Activated CD4-positive, alpha-beta T cell treated with anti-CD3 and anti-CD28 coated beads for 36 hours (primary cell): Measurements from ENCODE around the gene SH3GLB1. TPM values are rescaled to one million over a fixed set of nuclear protein-coding genes. Genes with fewer than 3 reads are reported as not detected.
A peak's percentile ranks its signal among the peaks of the same experiment; 100 is the strongest.

Experiments used
- ATAC-seq: fragments of 200-7000 bp; cut with Tn5 transposase; one replicate; pipeline ENCODE4 v1.10.0; 2021; ENCODE audit warnings: mild to moderate bottlenecking, moderate library complexity
- CTCF ChIA-PET: fragments of 350-600 bp; sonication (Branson Sonifier 250); formaldehyde crosslinking; loops from one replicate; lab custom pipeline; 2021; ENCODE audit warnings: antibody characterized with exemption; lab: Charles Lee
- POLR2A ChIA-PET: fragments of 350-600 bp; sonication (Branson Sonifier 250); formaldehyde crosslinking; loops from one replicate; lab custom pipeline; 2021; ENCODE audit warnings: antibody characterized with exemption, inconsistent platforms; lab: Charles Lee
- DNase-seq: peaks from one replicate; pipeline ENCODE4 v3.0.0-alpha.2; 2020
- H3K27ac Mint-ChIP-seq: one replicate; pipeline ENCODE4 v1.8.0; 2021; ENCODE audit warnings: mixed read lengths
- H3K27me3 Mint-ChIP-seq: one replicate; pipeline ENCODE4 v1.8.0; 2021; ENCODE audit warnings: mixed read lengths
- H3K36me3 Mint-ChIP-seq: one replicate; pipeline ENCODE4 v1.8.0; 2021; ENCODE audit warnings: low read depth, mixed read lengths
- H3K4me1 Mint-ChIP-seq: one replicate; pipeline ENCODE4 v1.8.0; 2021; ENCODE audit warnings: mixed read lengths
- H3K4me3 Mint-ChIP-seq: one replicate; pipeline ENCODE4 v1.8.0; 2021; ENCODE audit warnings: mild to moderate bottlenecking, moderate library complexity, mixed read lengths
- H3K9me3 Mint-ChIP-seq: one replicate; pipeline ENCODE4 v1.8.0; 2021; ENCODE audit warnings: low read depth, mixed read lengths
- intact Hi-C, 2 experiments: fragments of 100-400 bp; cut with DNase I in 1 of 2; cut with micrococcal nuclease in 1 of 2; formaldehyde crosslinking; loops; one replicate each; pipeline versions ENCODE4 v1.14.2 to v1.15.1; 2022 to 2024; cut with DNase I, micrococcal nuclease
- total RNA-seq, 2 experiments: library from RNA; stranded (reverse); gene quantifications; one replicate each; pipeline ENCODE4 v1.2.3, GENCODE V29; 2021

Gene SH3GLB1
- total RNA-seq, 2 experiments from 2014 or later: 58.0 to 64.5 TPM

DNA sequence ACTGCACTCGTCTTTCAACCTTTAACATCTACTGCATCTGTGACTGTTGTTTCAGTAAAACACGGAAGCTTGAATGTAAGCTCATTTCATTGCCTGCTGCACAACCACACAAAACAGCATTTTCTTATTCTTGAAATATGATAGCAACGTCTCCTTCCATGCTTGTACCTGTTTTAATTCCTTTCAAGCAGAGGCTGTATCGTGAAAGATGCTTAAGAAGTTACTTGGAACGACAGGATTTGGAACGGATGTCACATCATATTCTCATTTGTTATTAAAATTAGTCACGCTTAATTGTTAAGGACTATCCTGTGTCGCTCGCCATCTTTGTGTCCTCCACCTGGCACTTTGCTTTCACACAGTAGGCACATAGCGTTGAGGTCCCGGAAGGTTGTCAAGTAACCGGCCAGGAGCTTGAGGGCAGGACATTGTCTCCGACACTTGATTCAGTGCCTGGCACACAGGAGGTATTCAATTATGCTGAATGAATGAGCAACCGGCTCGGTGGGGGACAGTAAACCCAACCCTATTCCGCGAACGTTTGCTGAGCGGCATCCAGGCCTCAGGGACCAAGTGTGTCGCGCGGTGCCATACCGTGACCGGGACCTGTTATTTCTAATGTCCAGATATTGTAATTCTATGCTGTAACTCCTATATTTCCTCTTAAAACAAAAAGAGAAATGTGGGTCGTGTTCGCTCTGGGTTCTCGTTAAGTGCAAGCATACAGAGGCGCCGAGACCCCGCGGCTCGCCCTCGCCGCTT is 499 bp upstream of the SH3GLB1 start:
- Mint-ChIP-seq H3K9me3 (no peaks in the 10 kb centered on the region), H3K27ac (peak overlapping the region; percentile 98), H3K4me1 (peaks cover 37% of the 10 kb centered on the region), H3K4me3 (peak overlapping the region; percentile 98), H3K27me3 (no peaks in the 10 kb centered on the region), H3K36me3 (peaks cover 11% of the 10 kb centered on the region)
- intact Hi-C loops: loop anchor here (1.0 to 10.0 kb wide), 13 partner anchors 37 to 1971 kb away; partner anchors contain the start of genes HS2ST1 (in 2 of the 2), SELENOF (in 2 of the 2), BCL10 (in 1 of the 2) and ODF2L (in 1 of the 2)
- ATAC-seq (peak; percentile 54), DNase-seq (no peak)
- ChIA-PET POLR2A (interaction anchor here (0.7 kb wide), 1 partner anchor 10 kb away, joined by 4 read pairs; no protein-coding TSS in a partner anchor), CTCF (interaction anchor here (0.6 to 4.9 kb wide), 39 partner anchors 9 to 1445 kb away, joined by 3 to 63 read pairs (median 5); partner anchors contain the start of genes HS2ST1, ODF2L and SELENOF)

- intact Hi-C loops: loop anchor here (1.0 to 10.0 kb wide), 13 partner anchors 36 to 1970 kb away; partner anchors contain the start of genes HS2ST1 (in 2 of the 2), ODF2L (in 2 of the 2), SELENOF (in 2 of the 2) and BCL10 (in 1 of the 2)
- Mint-ChIP-seq H3K27ac (peak overlapping the region; percentile 98), H3K9me3 (no peaks in the 10 kb centered on the region), H3K4me1 (peaks cover 46% of the 10 kb centered on the region), H3K27me3 (no peaks in the 10 kb centered on the region), H3K36me3 (peaks cover 11% of the 10 kb centered on the region), H3K4me3 (peak overlapping the region; percentile 98)
- ATAC-seq (peak; percentile 7), DNase-seq (peak; percentile 52)
- CTCF ChIA-PET: interaction anchor here (0.6 to 4.9 kb wide), 35 partner anchors 8 to 379 kb away, joined by 3 to 63 read pairs (median 5); partner anchors contain the start of genes HS2ST1, ODF2L and SELENOF
- POLR2A ChIA-PET: interaction anchor here (1.3 kb wide), 1 partner anchor 9 kb away, joined by 6 read pairs; no protein-coding TSS in a partner anchor
Measured at GRCh38 chr1:86704972-86705664, 742 bp downstream of the SH3GLB1 start.

DNA sequence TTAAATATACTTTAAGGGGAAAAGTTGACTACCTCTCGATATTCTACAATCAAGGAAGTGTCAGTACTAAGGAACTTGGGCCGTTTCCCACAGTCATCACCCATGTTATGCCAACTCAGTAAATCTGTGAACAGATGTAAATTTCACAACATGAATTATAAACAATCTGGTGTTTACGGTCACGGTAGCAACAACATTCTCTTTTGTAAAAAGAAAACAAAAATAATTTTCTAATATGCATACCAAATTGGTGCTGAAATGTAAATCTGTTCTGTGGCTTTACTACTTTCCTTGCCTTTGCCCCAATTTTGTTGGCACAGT is 1.2 kb downstream of the SH3GLB1 start:
- intact Hi-C loops: loop anchor here (1.0 to 10.0 kb wide), 9 partner anchors 35 to 1969 kb away; partner anchors contain the start of genes BCL10 (in 1 of the 2), ODF2L (in 1 of the 2) and ZNHIT6 (in 1 of the 2)
- POLR2A ChIA-PET: interaction anchor here (1.3 kb wide), 1 partner anchor 9 kb away, joined by 6 read pairs; no protein-coding TSS in a partner anchor

DNA sequence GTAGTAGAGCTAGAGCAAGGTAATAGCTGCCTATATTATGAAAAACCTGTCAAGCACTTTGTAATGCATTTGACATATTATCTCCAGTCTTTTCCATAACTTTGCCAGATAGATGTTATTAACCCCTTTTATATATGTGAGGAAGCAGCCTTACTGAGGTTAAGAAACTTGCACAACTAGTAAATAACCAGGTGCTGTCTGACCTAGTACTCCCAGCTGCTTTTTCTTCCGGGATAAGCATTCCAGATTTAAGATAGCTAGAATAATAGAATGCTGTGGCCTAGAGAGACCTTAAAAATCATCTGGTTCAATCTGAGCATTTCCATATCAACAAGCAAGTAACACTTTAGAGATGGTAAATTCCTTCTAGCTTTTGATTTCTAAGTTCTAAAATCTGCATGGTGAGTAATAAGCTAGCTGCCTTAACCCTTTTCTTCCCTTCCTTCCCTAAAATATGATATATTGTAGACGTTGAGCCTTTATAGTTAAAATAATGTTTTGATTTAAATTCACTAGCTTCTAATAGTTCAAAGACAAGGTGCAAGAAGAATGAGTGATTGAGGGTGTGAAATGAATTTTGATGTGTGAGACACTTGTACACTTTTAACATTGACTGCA is 1.8 kb downstream of the SH3GLB1 start:
- ChIA-PET POLR2A (interaction anchor here (1.3 kb wide), 1 partner anchor 8 kb away, joined by 6 read pairs; no protein-coding TSS in a partner anchor), CTCF (interaction anchor here (0.6 to 4.9 kb wide), 11 partner anchors 7 to 326 kb away, joined by 3 to 63 read pairs (median 4); no protein-coding TSS in a partner anchor)
- H3K27ac Mint-ChIP-seq: peak overlapping the region; percentile 93
- no peak for DNase-seq
- no peak for ATAC-seq
- peaks cover 11% of the 10 kb centered on the region for H3K36me3 Mint-ChIP-seq
- peak overlapping the region; percentile 98 for H3K4me3 Mint-ChIP-seq
- H3K27me3 Mint-ChIP-seq: no peaks in the 10 kb centered on the region
- intact Hi-C loops: loop anchor here in 1 of 2 experiments (10.0 kb wide), 5 partner anchors 339 to 1969 kb away; partner anchors contain the start of genes BCL10 and ZNHIT6
- no peaks in the 10 kb centered on the region for H3K9me3 Mint-ChIP-seq
- H3K4me1 Mint-ChIP-seq: peaks cover 50% of the 10 kb centered on the region

More for the DNA sequence above, 1.2 kb downstream of the SH3GLB1 start:
- peak overlapping the region; percentile 93 for H3K27ac Mint-ChIP-seq
- CTCF ChIA-PET: interaction anchor here (0.6 to 4.9 kb wide), 14 partner anchors 8 to 313 kb away, joined by 3 to 63 read pairs (median 6); partner anchors contain the start of genes HS2ST1 and SELENOF
- peak overlapping the region; percentile 98 for H3K4me3 Mint-ChIP-seq
- peaks cover 50% of the 10 kb centered on the region for H3K4me1 Mint-ChIP-seq
- H3K27me3 Mint-ChIP-seq: no peaks in the 10 kb centered on the region
- no peaks in the 10 kb centered on the region for H3K9me3 Mint-ChIP-seq
- peak; percentile 11 for DNase-seq
- ATAC-seq: no peak
- peaks cover 11% of the 10 kb centered on the region for H3K36me3 Mint-ChIP-seq

DNA sequence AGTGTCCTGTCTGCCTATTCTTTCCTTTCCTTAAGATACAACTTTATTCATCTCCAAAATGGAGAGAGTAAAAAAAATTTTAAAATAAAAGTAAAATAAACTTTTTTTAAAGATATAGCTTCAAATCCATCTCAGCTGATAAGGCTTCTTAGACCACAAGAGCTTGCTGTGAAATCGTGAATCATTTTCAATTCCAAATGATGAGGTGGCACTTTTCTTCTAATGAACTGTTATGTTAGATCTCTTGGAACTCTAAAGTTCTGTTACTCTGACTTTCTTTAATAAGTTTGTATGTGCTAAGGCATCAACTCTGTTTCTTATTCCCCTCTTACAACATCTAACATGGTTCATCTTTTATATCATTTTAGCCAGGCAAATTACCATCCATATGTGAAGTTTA is 4.5 kb downstream of the SH3GLB1 start:
- ChIA-PET CTCF (interaction anchor here (0.6 to 2.9 kb wide), 5 partner anchors 8 to 71 kb away, joined by 3 to 7 read pairs (median 4); no protein-coding TSS in a partner anchor), POLR2A (no interaction called here)
- ATAC-seq: no peak

DNA sequence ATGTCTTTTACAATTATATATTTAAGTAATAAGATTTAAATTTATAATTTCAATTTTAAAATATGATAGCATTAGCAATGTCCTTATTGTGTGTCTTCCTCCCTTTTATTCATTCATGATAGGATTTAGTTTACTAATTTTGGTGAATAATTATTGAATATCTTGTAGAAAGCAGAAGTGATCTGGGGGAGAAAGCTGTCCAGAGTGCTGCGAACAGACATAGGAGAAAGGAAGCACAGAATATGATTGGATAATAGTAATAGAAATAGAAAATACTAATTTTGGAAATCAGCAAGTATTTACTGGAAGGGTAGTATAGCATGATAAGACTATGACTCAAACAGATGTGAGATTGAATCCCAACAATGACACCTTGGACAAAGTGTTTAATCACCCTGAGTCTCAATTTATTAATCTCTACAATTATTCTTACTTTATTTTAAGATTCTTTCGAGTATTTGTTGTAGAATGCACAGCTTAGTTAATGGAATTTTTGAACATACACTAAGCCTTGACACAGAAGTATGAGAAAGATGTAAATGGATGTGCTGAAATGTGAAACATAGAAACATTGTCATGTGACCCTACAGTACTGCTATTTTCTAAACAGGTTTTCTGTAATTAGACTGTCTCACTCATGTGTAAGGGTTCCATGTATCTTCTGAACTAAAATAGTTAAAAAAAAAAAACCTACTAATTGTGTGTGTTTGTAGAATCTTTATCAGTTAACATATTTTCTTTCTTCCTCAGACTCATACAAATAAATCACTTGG is 7.9 kb downstream of the SH3GLB1 start:
- CTCF ChIA-PET: interaction anchor here (0.6 to 1.3 kb wide), 2 partner anchors 9 to 10 kb away, joined by 3 to 5 read pairs; no protein-coding TSS in a partner anchor
- Mint-ChIP-seq H3K27me3 (no peaks in the 10 kb centered on the region), H3K36me3 (peaks cover 12% of the 10 kb centered on the region), H3K27ac (no peak overlapping the region), H3K4me3 (no peak overlapping the region), H3K9me3 (no peaks in the 10 kb centered on the region), H3K4me1 (peaks cover 47% of the 10 kb centered on the region)
- ATAC-seq (no peak), DNase-seq (no peak)
- intact Hi-C loops: no loop called here
- POLR2A ChIA-PET: no interaction called here

More for the DNA sequence above, 4.5 kb downstream of the SH3GLB1 start:
- intact Hi-C loops: loop anchor here in 1 of 2 experiments (10.0 kb wide), 5 partner anchors 336 to 1966 kb away; partner anchors contain the start of genes BCL10 and ZNHIT6
- no peak overlapping the region for H3K4me3 Mint-ChIP-seq
- no peaks in the 10 kb centered on the region for H3K27me3 Mint-ChIP-seq
- H3K9me3 Mint-ChIP-seq: no peaks in the 10 kb centered on the region
- no peak overlapping the region for H3K27ac Mint-ChIP-seq
- H3K4me1 Mint-ChIP-seq: peaks cover 45% of the 10 kb centered on the region
- DNase-seq: no peak
- H3K36me3 Mint-ChIP-seq: peaks cover 9% of the 10 kb centered on the region

GRCh38 chr1:86713477-86713876 is 9.1 kb downstream of the SH3GLB1 start:
- no peaks in the 10 kb centered on the region for H3K9me3 Mint-ChIP-seq
- ChIA-PET POLR2A (interaction anchor here (1.3 kb wide), 1 partner anchor 9 kb away, joined by 4 read pairs; the partner anchor contains the start of gene SH3GLB1), CTCF (interaction anchor here (0.8 to 1.3 kb wide), 3 partner anchors 8 to 28 kb away, joined by 3 to 5 read pairs (median 5); partner anchors contain the start of gene SH3GLB1)
- no peak overlapping the region for H3K27ac Mint-ChIP-seq
- intact Hi-C loops: no loop called here
- H3K27me3 Mint-ChIP-seq: no peaks in the 10 kb centered on the region
- no peak overlapping the region for H3K4me3 Mint-ChIP-seq
- ATAC-seq (no peak), DNase-seq (no peak)
- H3K36me3 Mint-ChIP-seq: peaks cover 8% of the 10 kb centered on the region
- H3K4me1 Mint-ChIP-seq: peaks cover 41% of the 10 kb centered on the region

DNA sequence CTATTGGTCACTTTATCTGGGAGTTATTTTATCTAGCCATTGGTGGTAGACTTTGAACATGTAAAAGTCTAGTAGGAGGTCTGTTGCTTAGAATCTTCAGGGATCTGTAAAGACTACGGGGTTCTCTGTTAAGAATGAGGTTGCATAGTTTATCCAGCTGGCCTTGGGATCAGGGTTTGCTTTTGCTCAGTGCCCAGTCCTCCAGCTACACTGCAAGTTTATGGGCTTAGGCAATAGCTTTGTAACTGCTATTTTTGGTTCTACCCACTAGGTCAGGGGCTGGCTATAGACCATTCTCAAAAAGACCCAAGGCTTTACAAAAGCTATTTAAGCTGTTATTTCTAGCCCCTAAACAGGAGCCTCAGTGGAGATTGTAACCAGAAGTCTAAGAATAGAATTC is 9.8 kb downstream of the SH3GLB1 start:
- Mint-ChIP-seq H3K9me3 (no peaks in the 10 kb centered on the region), H3K27me3 (no peaks in the 10 kb centered on the region), H3K4me3 (no peak overlapping the region), H3K4me1 (peaks cover 35% of the 10 kb centered on the region), H3K36me3 (peaks cover 9% of the 10 kb centered on the region), H3K27ac (peak overlapping the region; percentile 73)
- ATAC-seq (peak; percentile 16), DNase-seq (no peak)
- CTCF ChIA-PET: interaction anchor here (0.9 to 5.7 kb wide), 6 partner anchors 9 to 215 kb away, joined by 3 to 63 read pairs (median 4); partner anchors contain the start of gene SH3GLB1
- intact Hi-C loops: no loop called here
- POLR2A ChIA-PET: interaction anchor here (0.6 to 1.7 kb wide), 3 partner anchors 9 to 26 kb away, joined by 3 to 6 read pairs (median 4); partner anchors contain the start of gene SH3GLB1

DNA sequence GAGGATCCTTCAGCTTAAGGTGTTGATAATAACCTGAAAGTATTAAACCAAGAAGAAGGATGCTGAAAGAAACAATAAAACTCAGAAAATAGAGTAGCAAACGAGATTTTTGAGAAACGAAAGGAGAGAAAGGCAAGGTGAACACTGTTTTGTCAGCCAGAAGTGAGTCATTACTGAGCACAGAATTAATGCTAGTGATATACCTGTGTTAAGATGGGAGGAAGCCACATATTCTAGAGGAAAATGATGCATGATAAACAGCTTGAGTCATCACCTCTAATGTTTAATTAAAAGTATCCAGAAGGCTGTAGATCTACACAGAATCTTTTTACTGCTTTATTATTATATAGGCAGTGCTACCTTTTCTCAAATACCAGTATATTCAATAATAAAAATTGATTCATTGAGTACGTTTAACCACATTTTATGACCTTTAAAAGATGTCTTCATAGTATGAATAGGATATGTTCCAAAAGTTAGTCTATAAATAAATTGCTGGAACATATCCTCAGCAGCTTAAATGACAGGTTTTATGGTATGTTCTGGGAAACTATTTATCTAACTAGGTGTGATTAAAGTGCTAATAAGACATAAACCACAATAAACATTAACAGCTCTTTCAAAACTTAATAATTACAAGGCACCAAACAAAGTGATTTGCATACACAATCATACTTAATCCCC is 10.3 kb downstream of the SH3GLB1 start:
- intact Hi-C loops: no loop called here
- DNase-seq: no peak
- Mint-ChIP-seq H3K9me3 (no peaks in the 10 kb centered on the region), H3K4me1 (peaks cover 31% of the 10 kb centered on the region), H3K27ac (peak overlapping the region; percentile 73), H3K27me3 (no peaks in the 10 kb centered on the region), H3K36me3 (peaks cover 9% of the 10 kb centered on the region), H3K4me3 (no peak overlapping the region)
- ChIA-PET CTCF (interaction anchor here (0.9 to 5.7 kb wide), 9 partner anchors 10 to 241 kb away, joined by 3 to 63 read pairs (median 4); partner anchors contain the start of gene SH3GLB1), POLR2A (interaction anchor here (0.6 to 1.7 kb wide), 2 partner anchors 9 to 26 kb away, joined by 3 to 6 read pairs; no protein-coding TSS in a partner anchor)
- ATAC-seq: peak; percentile 85
